Measurements from ENCODE around the gene RGS14.

RGS14 gene

DNA sequence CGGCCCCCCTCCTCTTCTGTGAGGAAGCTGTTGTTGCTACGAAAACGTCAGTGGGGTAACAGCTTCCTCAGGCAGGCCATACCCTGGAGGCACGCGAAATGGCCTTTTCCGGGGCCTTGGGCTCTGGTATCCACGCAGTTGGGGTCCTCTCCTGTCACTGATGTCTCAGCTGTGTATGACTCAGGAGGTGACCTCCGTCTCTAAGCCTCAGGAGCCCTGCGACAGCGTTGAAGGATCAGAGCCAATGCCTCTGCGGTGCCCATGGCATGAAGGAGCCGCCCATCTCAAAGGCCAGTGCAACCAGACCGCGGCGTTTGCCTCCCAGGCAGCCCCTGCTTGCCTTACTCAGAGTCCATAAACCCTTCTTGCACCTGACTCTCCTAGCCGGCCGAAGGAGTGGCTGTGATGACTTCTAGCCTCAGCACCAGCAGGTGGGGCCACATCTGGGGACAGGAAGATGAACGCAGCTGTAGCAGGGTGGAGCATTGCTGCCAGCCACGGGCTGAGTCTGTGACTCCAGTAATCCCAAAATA, 45.0 kb upstream of the RGS14 start:
- TF ChIP-seq PPARA (CRISPR knock-in tag; IDR thresholded peaks at IDR 0.05; ENCODE audit: borderline replicate concordance) = no peak
- no peak for TF ChIP-seq ZNF8 (CRISPR knock-in tag; IDR thresholded peaks at IDR 0.05)
- no peak for TF ChIP-seq RARB (CRISPR knock-in tag; IDR thresholded peaks at IDR 0.05)
- no peak for TF ChIP-seq GLIS3 (CRISPR knock-in tag; IDR thresholded peaks at IDR 0.05)
- TF ChIP-seq BACH2 (CRISPR knock-in tag; IDR thresholded peaks at IDR 0.05; ENCODE audit: borderline replicate concordance) = no peak
- TF ChIP-seq TOX (CRISPR knock-in tag; IDR thresholded peaks at IDR 0.05; ENCODE audit: borderline replicate concordance) = no peak
- TF ChIP-seq OSR1 (CRISPR knock-in tag; IDR thresholded peaks at IDR 0.05) = no peak
- TF ChIP-seq, protein P1, sequence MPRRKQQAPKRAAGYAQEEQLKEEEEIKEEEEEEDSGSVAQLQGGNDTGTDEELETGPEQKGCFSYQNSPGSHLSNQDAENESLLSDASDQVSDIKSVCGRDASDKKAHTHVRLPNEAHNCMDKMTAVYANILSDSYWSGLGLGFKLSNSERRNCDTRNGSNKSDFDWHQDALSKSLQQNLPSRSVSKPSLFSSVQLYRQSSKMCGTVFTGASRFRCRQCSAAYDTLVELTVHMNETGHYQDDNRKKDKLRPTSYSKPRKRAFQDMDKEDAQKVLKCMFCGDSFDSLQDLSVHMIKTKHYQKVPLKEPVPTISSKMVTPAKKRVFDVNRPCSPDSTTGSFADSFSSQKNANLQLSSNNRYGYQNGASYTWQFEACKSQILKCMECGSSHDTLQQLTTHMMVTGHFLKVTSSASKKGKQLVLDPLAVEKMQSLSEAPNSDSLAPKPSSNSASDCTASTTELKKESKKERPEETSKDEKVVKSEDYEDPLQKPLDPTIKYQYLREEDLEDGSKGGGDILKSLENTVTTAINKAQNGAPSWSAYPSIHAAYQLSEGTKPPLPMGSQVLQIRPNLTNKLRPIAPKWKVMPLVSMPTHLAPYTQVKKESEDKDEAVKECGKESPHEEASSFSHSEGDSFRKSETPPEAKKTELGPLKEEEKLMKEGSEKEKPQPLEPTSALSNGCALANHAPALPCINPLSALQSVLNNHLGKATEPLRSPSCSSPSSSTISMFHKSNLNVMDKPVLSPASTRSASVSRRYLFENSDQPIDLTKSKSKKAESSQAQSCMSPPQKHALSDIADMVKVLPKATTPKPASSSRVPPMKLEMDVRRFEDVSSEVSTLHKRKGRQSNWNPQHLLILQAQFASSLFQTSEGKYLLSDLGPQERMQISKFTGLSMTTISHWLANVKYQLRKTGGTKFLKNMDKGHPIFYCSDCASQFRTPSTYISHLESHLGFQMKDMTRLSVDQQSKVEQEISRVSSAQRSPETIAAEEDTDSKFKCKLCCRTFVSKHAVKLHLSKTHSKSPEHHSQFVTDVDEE (CRISPR knock-in tag; IDR thresholded peaks at IDR 0.05) = no peak
- peak; percentile 10 for ATAC-seq

DNA sequence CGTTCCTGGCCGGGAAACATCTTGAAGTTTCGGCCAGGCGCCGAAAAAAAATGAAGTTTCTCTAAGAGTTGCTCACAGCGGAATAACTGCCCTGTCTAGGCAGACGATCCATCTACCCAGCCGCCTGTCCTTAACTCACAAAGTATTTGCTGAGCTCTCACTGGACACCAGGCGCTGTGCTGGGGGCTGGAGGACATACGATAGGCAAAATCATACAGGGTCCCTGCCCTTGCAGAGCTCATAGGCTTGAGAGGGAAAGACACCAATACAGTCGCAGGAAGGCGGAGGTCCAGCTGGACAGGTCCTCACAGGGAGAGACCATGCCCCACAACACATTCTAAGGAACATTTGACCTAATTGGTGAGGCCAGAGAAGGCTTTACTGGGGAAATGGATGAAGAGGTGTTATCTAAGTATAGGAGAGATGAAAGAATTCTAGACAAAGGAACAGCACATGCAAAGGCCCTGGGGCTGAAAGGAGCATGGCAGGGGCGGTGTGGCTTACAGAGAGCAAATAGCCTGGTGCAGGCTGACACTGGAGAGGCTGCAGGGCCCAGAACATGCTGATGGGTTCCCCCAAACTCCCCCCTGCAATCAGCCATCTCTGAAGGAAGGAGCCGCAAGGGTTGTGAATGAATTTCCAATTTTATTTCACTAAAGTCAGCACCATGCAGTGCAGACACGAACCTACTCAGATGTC, 44.0 kb upstream of the RGS14 start:
- ATAC-seq = no peak
- TF ChIP-seq ZFP30 (CRISPR knock-in tag; IDR thresholded peaks at IDR 0.05) (no peak), ZC3H10 (CRISPR knock-in tag; IDR thresholded peaks at IDR 0.05) (no peak), GLIS3 (CRISPR knock-in tag; IDR thresholded peaks at IDR 0.05) (no peak), ARNTL (CRISPR knock-in tag; IDR thresholded peaks at IDR 0.05; ENCODE audit: borderline replicate concordance, low read depth) (no peak), ZNF565 (CRISPR knock-in tag; conservative IDR thresholded peaks at IDR 0.05; ENCODE audit: low read depth) (no peak), BACH2 (CRISPR knock-in tag; IDR thresholded peaks at IDR 0.05; ENCODE audit: borderline replicate concordance) (no peak), PPARA (CRISPR knock-in tag; IDR thresholded peaks at IDR 0.05; ENCODE audit: borderline replicate concordance) (no peak)
- TF ChIP-seq, protein P2, sequence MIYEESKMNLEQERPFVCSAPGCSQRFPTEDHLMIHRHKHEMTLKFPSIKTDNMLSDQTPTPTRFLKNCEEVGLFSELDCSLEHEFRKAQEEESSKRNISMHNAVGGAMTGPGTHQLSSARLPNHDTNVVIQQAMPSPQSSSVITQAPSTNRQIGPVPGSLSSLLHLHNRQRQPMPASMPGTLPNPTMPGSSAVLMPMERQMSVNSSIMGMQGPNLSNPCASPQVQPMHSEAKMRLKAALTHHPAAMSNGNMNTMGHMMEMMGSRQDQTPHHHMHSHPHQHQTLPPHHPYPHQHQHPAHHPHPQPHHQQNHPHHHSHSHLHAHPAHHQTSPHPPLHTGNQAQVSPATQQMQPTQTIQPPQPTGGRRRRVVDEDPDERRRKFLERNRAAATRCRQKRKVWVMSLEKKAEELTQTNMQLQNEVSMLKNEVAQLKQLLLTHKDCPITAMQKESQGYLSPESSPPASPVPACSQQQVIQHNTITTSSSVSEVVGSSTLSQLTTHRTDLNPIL (CRISPR knock-in tag; IDR thresholded peaks at IDR 0.05; ENCODE audit: low read depth) = no peak
- TF ChIP-seq, protein P3, sequence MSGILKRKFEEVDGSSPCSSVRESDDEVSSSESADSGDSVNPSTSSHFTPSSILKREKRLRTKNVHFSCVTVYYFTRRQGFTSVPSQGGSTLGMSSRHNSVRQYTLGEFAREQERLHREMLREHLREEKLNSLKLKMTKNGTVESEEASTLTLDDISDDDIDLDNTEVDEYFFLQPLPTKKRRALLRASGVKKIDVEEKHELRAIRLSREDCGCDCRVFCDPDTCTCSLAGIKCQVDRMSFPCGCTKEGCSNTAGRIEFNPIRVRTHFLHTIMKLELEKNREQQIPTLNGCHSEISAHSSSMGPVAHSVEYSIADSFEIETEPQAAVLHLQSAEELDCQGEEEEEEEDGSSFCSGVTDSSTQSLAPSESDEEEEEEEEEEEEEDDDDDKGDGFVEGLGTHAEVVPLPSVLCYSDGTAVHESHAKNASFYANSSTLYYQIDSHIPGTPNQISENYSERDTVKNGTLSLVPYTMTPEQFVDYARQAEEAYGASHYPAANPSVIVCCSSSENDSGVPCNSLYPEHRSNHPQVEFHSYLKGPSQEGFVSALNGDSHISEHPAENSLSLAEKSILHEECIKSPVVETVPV (CRISPR knock-in tag; IDR thresholded peaks at IDR 0.05) = no peak

GRCh38 chr5:177314376-177315342, 43.1 kb upstream of the RGS14 start:
- TF ChIP-seq, protein P2 (CRISPR knock-in tag; IDR thresholded peaks at IDR 0.05; ENCODE audit: low read depth) = no peak
- TF ChIP-seq ZNF565 (CRISPR knock-in tag; conservative IDR thresholded peaks at IDR 0.05; ENCODE audit: low read depth) (no peak), ZFP3 (CRISPR knock-in tag; IDR thresholded peaks at IDR 0.05) (no peak), TCF4 (CRISPR knock-in tag; IDR thresholded peaks at IDR 0.05; ENCODE audit: borderline replicate concordance) (no peak), GLIS3 (CRISPR knock-in tag; IDR thresholded peaks at IDR 0.05) (no peak), ARNTL (CRISPR knock-in tag; IDR thresholded peaks at IDR 0.05; ENCODE audit: borderline replicate concordance, low read depth) (no peak), TOX (CRISPR knock-in tag; IDR thresholded peaks at IDR 0.05; ENCODE audit: borderline replicate concordance) (no peak), OSR1 (CRISPR knock-in tag; IDR thresholded peaks at IDR 0.05) (no peak), BACH2 (CRISPR knock-in tag; IDR thresholded peaks at IDR 0.05; ENCODE audit: borderline replicate concordance) (no peak), CSDC2 (CRISPR knock-in tag; IDR thresholded peaks at IDR 0.05) (no peak)
- TF ChIP-seq, protein P4, sequence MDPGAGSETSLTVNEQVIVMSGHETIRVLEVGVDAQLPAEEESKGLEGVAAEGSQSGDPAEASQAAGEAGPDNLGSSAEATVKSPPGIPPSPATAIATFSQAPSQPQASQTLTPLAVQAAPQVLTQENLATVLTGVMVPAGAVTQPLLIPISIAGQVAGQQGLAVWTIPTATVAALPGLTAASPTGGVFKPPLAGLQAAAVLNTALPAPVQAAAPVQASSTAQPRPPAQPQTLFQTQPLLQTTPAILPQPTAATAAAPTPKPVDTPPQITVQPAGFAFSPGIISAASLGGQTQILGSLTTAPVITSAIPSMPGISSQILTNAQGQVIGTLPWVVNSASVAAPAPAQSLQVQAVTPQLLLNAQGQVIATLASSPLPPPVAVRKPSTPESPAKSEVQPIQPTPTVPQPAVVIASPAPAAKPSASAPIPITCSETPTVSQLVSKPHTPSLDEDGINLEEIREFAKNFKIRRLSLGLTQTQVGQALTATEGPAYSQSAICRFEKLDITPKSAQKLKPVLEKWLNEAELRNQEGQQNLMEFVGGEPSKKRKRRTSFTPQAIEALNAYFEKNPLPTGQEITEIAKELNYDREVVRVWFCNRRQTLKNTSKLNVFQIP (CRISPR knock-in tag; IDR thresholded peaks at IDR 0.05; ENCODE audit: borderline replicate concordance, low read depth) = no peak
- TF ChIP-seq, protein P1 (CRISPR knock-in tag; IDR thresholded peaks at IDR 0.05) = no peak
- TF ChIP-seq, protein P3 (CRISPR knock-in tag; IDR thresholded peaks at IDR 0.05) = no peak
- ATAC-seq = no peak
